Body of pancreas (tissue), 4 donors: ENCODE measurements around the gene HYPK.

Experiments used
- POLR2A ChIP-seq, 3 donors: fragments of 450-650 bp; IDR thresholded peaks; one replicate each; pipeline ENCODE4 v1.6.1; 2016; ENCODE audit warnings: antibody characterized with exemption in 3 of 3, mild to moderate bottlenecking in 2 of 3
- TF ChIP-seq, protein P1 (sequence below), 7 experiments: fragments of 450-650 bp in 4 of 7; fragments of 200-600 bp in 3 of 7; sonication (generic) in 3 of 7; IDR thresholded peaks; one replicate each; pipeline ENCODE4 v1.5.1; 2016 to 2019; ENCODE audit warnings: antibody characterized with exemption in 7 of 7

DNA sequence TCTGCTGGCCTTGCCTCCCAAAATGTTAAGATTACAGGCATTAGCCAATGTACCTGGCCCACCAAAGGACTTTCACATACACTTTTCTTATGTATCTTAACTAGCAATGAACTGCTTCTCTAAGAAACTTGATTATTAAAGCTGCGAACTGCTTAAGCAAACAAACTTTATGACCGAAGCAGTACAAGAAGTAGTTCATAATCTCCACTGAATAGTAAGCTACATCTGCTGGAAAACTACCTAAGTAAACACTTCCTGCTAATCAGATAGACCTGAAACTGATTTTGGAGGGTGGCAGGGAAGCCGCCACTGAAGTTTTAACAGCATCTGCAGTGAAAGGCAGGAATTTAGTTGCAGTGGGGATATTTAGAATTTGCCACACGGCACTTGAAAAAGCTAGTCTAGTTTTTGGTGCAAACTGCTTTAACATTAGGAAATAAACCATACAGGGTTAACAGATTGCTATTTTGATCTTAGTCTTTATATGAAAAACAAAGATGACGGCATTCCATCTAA lies 8.1 kb downstream of the HYPK start:
- no peak for TF ChIP-seq POLR2A (IDR thresholded peaks at IDR 0.05)
- TF ChIP-seq, protein P1, sequence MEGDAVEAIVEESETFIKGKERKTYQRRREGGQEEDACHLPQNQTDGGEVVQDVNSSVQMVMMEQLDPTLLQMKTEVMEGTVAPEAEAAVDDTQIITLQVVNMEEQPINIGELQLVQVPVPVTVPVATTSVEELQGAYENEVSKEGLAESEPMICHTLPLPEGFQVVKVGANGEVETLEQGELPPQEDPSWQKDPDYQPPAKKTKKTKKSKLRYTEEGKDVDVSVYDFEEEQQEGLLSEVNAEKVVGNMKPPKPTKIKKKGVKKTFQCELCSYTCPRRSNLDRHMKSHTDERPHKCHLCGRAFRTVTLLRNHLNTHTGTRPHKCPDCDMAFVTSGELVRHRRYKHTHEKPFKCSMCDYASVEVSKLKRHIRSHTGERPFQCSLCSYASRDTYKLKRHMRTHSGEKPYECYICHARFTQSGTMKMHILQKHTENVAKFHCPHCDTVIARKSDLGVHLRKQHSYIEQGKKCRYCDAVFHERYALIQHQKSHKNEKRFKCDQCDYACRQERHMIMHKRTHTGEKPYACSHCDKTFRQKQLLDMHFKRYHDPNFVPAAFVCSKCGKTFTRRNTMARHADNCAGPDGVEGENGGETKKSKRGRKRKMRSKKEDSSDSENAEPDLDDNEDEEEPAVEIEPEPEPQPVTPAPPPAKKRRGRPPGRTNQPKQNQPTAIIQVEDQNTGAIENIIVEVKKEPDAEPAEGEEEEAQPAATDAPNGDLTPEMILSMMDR (IDR thresholded peaks at IDR 0.05), result no peak
